Lower leg skin (tissue), 3 donors: ENCODE data around the gene LRRC3C.

Experiments
- CTCF ChIP-seq, 3 donors: fragments of 450-650 bp; IDR thresholded peaks; one replicate each; pipeline ENCODE4 v1.5.1; 2016; ENCODE audit warnings: antibody characterized with exemption in 3 of 3, mild to moderate bottlenecking in 3 of 3, moderate library complexity in 2 of 3
- POLR2A ChIP-seq, 2 donors: fragments of 450-650 bp; IDR thresholded peaks; one replicate each; pipeline ENCODE4 v1.6.1; 2016 to 2017; ENCODE audit warnings: antibody characterized with exemption in 2 of 2, mild to moderate bottlenecking in 1 of 2, moderate library complexity in 1 of 2

- TF ChIP-seq CTCF (IDR thresholded peaks at IDR 0.05) (no peak), POLR2A (IDR thresholded peaks at IDR 0.05) (no peak)
Observed at GRCh38 chr17:39968761-39969160, 41.2 kb downstream of the LRRC3C start.
